SKM-1 (cell line): Measurements from ENCODE around the gene DUSP3.

ENCODE experiments used
- DNase-seq: peaks from one replicate; lab custom pipeline; 2025; ENCODE audit not compliant: unreplicated experiment; lab: John Stamatoyannopoulos, UW

Gene DUSP3

DNA sequence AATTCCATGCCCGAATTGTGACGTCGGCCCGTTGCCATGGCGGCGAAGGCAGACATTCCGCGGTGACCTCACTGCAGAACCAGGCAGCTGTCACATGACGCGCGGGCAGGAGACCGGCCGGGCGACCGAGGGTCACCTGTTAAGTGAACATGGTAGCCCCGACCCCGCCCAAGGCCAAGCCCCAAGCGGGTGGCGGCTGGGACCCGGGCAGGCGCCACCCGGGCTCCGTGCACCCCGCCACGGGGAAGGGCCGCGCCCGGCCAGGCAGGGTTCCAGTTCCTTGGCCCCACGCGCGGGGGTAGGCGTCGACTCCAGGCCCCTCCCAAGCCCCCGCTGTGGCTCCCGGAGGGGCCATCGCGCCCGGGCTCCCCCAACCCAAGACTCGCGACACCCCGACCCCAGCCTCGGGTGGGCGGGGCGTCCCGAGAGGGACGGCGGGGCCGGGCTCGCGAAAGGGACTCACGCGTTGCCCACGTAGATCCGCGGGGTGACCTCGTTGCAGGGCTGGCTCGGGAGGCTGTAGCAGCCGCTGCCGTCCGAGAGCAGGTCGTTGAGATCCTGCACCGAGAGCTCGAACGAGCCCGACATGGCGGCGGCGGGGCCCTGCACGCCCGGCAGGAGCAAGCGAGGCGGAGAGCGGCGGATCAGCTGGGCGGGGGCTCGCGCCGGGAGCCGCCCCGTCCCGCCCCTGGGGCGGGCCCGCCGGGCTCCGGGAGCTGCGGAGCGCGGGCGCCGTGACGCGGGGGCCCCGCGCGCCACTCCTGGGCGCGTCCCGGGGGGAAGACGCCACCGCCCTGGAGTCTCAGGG, at the start of gene DUSP3:
DUSP3 (minus strand) TSS at position 641 of the 808 bp plus-strand sequence; CDS start at position 588, 53 bp downstream.
- DNase-seq, result peak; percentile 49

DNA sequence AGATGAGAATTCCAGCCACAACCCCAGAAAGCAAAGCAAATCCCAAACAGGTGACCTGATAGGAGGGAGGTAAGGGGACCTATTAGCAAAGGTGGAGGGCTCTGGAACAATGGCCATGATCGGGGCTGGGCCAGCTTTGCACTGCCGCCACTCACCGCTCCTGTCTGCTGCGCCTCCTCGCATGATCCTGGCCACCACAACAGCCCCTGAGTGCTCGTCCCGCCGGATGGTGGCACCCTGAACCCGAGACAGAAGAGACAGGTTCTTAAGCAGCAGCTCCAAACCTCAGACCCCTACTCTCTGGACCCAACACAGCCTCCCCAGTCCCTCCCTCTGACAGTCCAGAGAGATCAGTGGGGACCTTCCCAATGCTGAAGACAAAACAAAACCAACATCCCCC, 48.8 kb upstream of the DUSP3 start:
- no peak for DNase-seq

DNA sequence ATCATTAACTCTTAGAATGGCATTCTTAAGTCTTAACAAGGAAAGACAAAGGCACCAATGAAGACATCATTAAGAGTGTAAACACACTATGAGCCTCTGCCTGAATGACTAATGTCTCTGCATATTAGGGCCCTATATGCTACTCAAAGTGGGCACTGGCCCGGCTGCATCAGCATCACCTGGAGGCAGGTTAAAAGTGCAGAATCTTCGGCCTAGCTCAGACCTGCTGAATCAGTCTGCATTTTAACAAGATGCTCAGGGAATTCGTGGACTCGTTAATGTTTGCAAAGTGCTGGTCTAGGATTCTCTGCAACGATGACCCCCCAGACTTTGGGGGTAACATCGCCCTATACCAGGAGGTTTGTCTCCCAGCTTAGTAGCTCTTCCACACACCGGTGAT, 47.4 kb upstream of the DUSP3 start:
- DNase-seq, result no peak

DNA sequence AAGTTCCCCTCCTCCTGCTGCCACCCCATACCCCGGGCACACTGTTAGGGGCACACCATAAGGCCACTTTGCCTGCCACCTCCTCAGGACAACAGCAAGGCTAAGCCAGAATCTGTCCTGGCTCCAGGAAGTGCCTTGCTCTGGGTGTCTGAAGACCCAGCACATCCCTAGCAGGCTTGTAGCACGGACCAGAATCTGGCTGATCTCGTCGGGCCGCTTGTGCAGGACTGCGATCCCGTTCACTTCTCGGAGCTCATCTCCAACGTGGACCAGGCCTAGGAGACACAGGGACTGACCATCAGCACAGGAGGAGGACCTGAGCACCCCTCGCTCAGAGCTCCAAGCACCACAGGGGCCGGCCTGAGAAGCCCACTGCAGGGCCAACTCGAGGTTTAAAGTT, 46.8 kb upstream of the DUSP3 start:
- no peak for DNase-seq

DNA sequence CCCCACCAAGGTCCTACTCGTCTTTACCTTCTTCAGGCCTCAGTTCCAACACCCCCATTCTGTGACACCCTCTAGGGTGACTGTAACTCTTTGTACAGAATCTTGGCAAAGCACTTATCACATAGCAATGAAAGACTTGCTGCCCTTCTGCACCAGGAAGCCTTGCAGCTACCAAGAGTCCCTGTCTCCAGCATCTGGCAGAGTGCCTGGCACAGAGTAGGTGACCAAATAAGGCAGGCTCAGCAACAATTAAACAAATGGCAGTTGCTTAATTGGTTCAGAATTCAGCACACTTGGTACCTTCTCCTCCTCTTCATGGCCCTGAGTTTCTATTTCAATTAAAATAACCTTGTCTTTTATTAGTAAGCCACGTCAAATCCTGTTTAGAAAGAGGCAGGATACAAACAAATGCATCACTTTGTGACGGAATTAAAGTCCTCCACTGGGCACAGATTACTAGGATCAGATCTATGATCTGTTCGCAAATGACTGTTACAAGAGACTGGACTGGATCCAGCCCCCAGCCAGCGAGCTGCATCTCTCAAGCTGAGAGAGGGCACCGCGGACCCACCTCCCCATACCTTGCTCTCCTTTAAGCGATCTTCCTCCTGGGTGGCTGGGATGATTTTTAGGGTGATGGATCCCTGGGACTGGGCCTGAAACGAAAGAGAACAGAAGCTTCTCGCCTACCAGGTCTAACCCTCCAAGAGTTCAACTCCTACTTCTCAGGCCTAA, 44.7 kb upstream of the DUSP3 start:
- no peak for DNase-seq

DNA sequence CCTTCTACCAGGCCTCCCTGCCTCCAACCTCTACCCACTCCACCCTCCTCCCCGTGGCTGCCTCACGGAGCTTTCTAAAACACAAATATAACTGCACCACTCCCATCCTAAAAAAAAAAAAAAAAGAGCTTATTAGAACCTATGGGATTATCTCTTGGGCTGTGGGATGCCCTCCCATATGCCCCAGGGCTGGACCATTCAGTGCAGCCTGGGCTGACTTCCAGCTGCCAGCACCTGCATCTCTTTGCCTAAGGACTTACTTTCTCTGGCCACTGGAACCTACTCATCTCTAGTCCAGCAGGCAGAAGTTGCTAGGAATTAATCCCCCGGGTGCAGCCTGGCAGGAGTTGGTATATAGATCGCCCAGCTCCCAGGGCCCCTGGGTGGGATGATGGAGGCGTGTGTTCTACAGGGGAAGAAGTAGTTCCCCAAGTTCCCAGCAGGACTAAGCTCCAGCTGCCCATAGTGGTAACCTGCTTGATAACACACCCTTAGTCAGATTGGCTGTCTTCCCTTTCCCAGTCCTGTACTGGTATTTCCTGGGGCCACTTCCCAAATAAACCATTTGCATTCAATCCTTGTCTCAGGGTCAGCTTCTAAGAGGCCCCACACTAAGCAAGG, 43.9 kb upstream of the DUSP3 start:
- DNase-seq, result no peak

DNA sequence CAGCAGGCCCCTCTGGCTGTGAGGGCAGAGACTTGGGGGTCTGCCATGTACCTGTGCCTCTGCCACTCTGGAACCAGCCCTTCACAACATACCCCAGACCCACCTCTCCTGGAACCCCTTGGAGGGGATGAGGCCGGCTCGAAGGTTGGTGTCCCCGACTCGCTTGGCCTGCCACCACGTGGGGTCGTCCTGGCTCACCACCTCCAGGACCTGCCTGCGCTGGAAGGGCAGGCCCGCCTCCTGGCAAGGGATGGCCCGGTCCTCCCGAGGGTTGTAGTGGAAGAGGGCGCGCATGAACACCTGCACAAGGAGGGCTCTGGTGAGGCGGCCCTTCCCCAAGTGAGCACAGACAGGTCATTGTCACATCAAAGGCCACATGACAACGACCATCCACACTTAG, 42.0 kb upstream of the DUSP3 start:
- DNase-seq, result no peak

DNA sequence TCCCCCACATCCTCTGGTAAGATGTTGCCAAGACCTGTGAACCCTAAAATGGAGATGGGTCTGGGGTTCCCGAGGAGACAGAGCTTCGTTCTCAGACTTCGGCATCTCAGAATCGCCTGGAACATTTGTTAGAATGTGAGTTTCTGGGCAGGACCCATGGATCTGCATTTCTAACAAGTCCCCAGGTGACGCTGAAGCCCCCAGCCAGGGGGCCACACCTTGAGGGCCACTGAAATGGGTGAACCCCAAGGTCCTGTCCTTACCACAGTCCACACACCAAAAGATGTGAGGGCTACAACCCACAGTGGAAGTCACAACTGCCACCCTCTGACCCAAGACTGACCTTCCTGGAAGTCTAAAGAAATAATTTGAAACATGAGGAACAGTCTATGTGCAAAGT, 40.2 kb upstream of the DUSP3 start:
- no peak for DNase-seq

DNA sequence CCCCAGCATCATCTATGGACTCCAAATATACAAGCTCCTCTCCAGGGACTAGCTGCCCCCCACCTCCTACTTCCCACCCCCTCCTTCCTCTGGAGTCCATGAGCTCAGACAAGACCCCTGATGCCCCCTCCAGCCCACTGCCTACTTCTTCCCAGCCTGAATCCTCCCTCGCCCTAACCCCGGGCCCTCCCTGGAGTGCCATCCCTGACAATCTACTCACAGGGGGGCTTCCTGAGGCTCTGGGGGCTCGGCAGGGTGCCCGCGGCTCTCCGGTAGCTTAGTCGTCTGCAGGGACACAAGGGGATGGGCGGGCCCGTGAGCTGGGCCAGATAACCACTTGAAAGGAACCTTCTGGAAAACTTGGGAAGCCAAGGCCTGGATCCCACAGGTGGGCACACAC, 39.0 kb upstream of the DUSP3 start:
- no peak for DNase-seq

DNA sequence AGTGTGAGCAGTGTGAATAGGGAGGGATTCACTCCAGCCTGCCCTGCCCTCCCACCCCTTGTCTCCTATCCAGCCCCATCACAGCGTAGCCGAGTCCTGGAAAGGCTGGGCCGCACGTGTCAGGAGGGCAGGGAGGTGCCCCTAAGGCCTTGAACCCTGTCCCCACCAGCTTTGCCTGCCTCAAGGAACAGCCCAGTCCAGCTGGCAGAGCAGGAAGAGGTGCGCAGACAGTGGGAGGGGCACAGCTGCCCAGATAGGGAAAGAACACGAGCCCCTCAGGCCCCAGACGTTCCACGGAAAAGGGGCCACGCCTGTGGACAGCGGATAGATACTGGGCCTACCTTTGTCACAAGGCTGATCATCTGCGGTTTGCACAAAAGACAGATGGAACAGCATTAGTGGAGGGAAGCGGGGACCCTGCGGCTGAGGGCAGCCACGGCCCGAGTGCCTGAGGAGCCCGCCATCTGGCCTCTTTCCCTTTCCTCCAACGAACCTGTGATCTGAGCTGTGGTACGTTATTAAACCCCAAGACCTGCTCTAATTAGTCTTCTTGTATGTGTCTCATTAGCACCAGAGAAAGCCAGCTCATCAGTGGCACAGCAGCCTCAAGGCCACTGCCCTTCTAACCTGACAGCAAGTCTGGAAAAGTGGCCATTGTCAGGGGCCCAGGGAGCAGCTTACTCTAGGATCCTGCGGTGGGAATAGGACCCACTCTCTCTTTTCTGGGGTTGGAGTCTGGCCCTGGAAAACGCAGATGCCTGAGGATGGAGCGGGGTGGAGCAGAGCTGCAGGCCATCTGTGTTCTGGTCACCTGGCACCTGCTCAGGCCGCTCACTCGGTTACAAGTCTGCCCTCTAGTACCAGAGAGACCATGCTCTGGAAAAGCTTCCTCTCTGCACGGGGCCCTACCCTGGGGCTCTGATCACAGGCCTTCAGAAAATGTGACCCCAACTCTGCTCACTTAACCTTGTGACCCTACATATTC, 37.9 kb upstream of the DUSP3 start:
- DNase-seq, result no peak

DNA sequence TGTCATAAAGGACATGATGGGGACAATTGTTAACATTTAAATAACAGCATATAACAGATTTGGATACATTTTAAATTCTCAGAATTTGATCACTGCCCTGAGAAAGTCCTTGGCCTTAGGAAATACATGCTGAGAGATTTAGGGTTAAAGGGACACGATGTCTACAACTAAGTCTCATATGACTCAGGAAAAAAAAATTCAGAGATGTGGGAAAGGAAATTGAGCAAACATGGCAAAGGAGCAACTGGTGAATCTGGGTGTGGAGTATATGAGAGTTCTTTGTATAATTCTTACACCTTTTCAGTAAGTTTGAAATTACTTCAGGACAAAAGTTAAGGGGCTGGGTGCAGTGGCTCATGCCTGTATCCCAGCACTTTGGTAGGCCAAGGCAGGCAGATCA, 35.9 kb upstream of the DUSP3 start:
- DNase-seq, result no peak

DNA sequence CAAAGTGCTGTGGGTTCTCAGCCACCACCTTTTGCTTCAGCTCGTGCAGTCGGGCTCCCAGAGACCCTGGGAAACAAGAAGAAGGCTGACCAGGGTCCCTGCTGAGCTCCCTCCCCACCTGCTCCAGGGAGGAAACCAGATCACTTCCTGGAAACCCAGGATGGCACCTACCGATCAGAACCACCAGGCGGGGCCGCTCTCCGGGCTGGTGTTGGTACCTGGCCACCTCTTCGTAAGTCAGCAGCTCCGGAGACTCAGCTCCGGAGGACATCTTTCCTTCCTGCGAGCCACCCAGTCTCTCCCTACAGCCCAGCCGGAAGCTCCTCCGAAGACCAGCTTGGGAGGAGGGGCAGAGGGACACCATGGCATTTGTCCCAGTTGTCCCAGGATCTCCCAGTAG, 35.2 kb upstream of the DUSP3 start:
- DNase-seq, result no peak

DNA sequence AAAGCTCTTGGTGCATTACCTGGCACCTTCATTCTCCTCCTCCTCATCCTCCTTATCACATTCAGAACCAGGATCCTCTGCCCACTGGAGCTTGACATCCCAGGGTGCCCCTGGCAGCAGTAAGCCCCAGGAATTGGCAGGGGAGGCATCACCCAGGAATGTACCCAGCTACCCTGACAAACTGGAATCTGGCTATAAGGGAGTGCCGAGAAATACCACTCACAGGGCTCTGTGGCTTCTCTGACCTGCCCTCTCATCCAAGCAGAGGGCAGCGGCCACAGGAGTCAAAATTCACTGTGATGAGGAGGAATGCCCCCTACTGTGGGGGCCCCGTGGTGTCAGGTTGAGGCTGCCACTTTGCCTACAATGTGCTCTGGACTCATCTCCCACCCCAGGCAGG, 34.6 kb upstream of the DUSP3 start:
- no peak for DNase-seq

DNA sequence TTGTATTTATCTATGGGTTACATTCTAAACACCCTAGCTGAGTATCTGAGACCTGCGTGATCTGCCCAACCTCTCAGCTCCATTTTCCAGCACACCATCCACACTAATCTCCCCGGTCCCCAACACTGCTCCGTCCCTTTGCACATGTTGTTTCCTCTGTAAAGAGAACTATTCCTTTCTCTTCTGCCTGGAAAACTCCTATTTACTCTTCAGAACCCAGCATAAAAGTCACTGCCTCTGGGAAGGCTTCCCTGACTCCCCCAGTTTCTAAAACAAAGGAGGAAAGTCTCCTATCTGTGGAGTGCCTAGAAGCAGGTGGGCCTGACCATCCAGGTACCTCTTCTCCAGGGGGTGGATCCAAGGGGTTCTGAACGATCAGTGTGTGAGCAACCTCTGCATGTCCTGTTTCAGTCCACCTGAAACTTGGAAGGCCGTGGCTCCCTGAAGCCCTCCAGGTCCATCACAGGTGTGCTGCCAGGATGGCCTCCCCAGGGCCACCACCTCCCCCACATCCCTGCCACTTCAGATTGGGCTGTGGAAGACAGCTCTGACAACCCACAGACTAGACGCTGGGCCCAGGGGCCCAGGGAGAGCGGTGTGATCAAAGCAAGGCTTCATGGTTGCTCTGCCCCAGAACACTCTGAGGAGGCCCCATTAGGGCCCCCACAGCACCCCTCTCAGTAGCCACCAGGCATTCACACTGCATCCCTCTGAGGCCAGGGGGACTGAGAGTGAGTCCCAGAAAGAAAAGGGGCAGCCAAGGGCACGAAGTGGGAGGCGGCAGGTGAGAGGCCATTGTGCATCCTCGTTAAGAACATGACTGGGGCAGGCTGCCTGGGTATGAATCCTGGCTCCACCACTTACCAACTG, 33.9 kb upstream of the DUSP3 start:
- DNase-seq, result no peak

DNA sequence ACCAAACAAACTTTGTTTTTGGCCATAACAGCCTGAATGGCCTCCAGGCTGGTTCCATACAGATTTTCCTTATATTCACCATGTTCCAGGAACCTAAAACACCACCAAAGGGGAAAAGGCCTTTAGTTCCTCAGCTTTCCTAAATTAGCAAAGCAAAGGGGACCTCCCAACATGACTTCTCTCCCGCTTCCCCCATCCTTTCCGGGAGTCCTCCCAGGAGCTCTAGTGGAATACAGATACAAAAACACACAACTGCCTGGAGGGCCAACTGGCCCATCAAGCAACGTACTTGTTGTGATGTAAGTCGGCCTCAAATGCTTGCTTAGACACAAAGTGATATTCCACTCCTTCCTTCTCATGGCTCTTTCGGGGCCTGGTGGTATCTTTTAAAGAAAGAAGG, 32.0 kb upstream of the DUSP3 start:
- DNase-seq, result no peak

DNA sequence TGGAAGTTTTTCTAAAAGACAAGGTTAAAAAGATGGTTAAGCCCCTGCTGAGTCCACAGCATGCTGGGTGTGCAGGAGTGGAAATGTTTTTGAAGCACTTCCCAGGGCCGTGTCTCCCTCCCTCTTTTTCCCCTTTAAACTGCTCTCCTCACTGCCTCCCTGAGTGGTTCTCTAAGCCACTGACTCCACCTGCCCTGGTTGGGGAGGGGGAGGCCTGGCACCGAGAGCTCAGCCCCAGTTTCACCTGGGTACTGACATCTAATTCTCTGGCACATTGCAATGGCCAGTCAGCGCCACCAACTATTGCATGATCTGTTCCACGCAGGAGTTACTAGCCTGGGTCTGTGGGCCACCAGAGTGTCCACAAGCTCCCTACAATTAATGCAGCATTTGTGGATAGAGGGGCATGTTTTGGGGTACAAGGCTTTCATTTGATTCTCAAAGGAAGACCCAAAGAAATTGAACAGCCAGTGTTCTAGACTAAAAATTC, 31.5 kb upstream of the DUSP3 start:
- DNase-seq, result no peak

DNA sequence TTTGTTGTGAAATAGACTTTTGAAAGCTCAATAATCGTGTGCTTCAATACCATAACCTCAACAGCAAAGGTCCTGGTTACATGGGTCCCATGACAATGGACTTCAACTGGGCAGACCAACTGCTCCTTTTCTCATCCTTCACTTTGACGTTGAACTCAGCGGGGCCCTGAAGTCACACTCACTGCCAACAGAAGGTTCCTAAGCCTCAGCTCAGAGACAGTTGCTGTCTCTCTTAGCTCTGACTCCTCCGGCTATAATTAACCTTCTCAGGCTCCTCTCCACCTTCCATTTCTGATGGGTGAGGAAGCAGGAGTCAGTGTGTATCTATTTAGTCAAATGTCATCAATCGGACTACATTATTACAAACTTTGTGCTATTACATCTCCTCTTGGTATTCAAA, 30.3 kb upstream of the DUSP3 start:
- DNase-seq, result no peak

DNA sequence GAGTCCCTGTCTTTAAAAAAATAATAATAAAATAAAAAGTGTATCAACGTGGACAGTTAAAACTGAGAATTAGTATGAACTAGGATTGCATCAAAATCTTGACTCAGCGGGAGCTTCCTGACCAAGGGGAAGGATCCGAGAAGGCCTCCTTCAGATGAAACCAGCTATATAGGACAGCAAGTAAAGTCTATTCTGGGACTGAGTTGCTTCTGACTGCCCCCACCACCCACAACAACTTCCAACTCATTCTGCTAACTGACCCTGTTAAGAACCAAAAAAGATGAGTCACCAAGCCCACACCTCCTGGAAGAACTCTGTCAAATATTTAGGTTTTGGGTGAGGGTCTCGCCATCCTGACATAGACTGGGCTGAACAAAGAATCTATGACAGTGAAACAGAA, 29.3 kb upstream of the DUSP3 start:
- DNase-seq, result no peak

DNA sequence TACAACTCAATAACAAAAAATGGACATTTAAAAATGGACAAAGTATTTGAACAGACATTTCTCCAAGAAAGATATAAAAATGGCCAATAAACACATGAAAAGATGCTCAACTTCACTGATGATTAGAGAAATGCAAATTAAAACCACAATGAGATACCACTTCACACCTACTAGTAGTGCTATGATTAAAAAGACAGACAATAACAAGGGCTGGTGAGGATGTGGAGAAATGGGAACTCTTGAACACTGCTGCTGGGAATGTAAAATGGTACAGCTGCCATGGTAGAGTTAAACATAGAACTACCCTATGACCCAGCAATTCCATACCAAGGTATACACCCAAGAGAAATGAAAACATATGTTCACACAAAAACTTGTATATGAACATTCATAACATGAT, 26.3 kb upstream of the DUSP3 start:
- DNase-seq, result no peak

DNA sequence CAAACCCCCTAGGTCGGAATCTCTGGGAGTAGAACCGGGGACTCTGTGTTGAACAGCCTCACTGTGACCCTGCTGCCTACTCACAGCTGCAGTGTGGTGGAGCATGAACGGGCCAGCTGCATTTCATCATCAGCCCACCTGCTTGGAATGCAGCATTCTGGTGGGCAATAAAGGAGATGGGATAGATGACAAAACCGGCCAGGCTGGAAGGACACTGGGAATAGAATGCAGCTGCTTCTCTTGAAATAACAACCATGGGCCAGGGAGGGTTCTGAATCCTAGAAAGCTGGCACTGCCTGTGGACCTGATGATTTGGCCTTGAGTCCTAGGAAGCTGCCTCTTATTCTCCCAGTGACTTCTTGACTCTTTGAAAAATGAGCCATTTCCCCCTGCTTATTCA, 25.0 kb upstream of the DUSP3 start:
- no peak for DNase-seq
